Esophagus squamous epithelium (tissue), 5 donors: ENCODE results near the gene IMMP2L. TPM values are rescaled to one million over a fixed set of nuclear protein-coding genes. Genes with fewer than 3 reads are reported as not detected.
A peak's percentile ranks its signal among the peaks of the same experiment; 100 is the strongest.

ENCODE experiments used
- DNase-seq: peaks from one replicate; lab custom pipeline; 2025; lab: John Stamatoyannopoulos, UW
- H3K27ac ChIP-seq, 4 donors: fragments of 200-600 bp; sonication (generic); one replicate each; pipeline ENCODE4 v1.5.1; 2016 to 2019; ENCODE audit warnings: mild to moderate bottlenecking in 1 of 4
- H3K27me3 ChIP-seq, 4 donors: fragments of 200-600 bp; sonication (generic); 1 replicate in 3 of 4; 2 replicates in 1 of 4; pipeline versions ENCODE4 v1.5.1 to v1.6.0; 2017 to 2021; ENCODE audit warnings: antibody characterized with exemption in 1 of 4
- H3K36me3 ChIP-seq, 3 donors: fragments of 200-600 bp; sonication (generic); one replicate each; pipeline ENCODE4 v1.5.1; 2016 to 2019
- H3K4me1 ChIP-seq, 3 donors: fragments of 200-600 bp; sonication (generic); one replicate each; pipeline ENCODE4 v1.5.1; 2017 to 2019
- H3K4me3 ChIP-seq, 4 donors: fragments of 200-600 bp; sonication (generic); 1 replicate in 3 of 4; 2 replicates in 1 of 4; pipeline ENCODE4 v1.5.1; 2016 to 2019; ENCODE audit warnings: mild to moderate bottlenecking in 2 of 4, moderate library complexity in 1 of 4
- H3K9me3 ChIP-seq, 3 donors: fragments of 200-600 bp; sonication (generic); one replicate each; pipeline ENCODE4 v1.5.1; 2016 to 2019
- POLR2A ChIP-seq, 4 donors: fragments of 450-650 bp; IDR thresholded peaks; one replicate each; pipeline ENCODE4 v1.6.1; 2017; ENCODE audit warnings: antibody characterized with exemption in 4 of 4, mild to moderate bottlenecking in 4 of 4, moderate library complexity in 3 of 4
- WGBS, 2 donors: methylation state at CpG; one replicate each; pipeline ENCODE4 v1.1.5; 2018; 5-methylcytosine and 5-hydroxymethylcytosine counted together
- intact Hi-C: fragments of 100-400 bp; cut with DNase I; formaldehyde crosslinking; loops from one replicate; pipeline ENCODE4 v1.15.0; 2022
- total RNA-seq, 4 donors: library from RNA; depleted of rRNA; stranded (reverse); fragments of >200 nt; gene quantifications; one replicate each; pipeline ENCODE4 v1.1.0, GENCODE V29; 2016
- TF ChIP-seq, protein P1 (sequence below), 6 experiments: fragments of 450-650 bp in 4 of 6; fragments of 200-600 bp in 2 of 6; sonication (generic) in 2 of 6; IDR thresholded peaks; one replicate each; pipeline ENCODE4 v1.5.1; 2016 to 2019; ENCODE audit warnings: antibody characterized with exemption in 6 of 6, mild to moderate bottlenecking in 4 of 6, moderate library complexity in 4 of 6
- donor health status: DM: yes; HTN: yes; CAD: no.

The IMMP2L gene
- total RNA-seq, 4 donors from 2014 or later, result 1.6 to 21.7 (median 5.4) TPM

DNA sequence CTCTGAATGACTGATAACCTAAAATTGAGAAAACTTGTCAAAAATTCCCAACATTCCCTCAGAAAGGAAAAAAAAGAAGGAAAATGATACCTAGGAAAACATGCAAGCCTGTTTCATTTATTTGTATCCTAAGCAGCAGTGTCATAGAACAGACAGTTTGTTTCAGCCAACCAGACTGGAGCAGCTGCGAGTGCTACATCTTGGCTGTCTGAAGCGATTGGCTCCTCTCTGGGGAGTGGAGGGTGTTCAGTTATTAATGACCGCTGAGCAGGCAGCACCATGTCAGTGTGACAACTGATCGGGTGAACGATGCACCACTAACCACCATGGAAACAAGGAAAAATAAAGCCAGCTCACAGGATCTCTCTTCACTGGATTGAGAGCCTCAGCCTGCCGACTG is 471.4 kb downstream of the IMMP2L start, which contains the start of gene LRRN3:
LRRN3 (plus strand) TSS at position 282 of the 400 bp plus-strand sequence. CDS start 31,646 bp downstream, outside the sequence.
- Histone ChIP-seq H3K4me1 (peaks cover 0 to 11% (median 0%) of the 10 kb centered on the region in 3 donors), H3K36me3 (no peaks in the 10 kb centered on the region), H3K27me3 (no peaks in the 10 kb centered on the region), H3K9me3 (no peaks in the 10 kb centered on the region), H3K4me3 (peak within 1 kb of the TSS in 3 of 4 donors; percentile 23 to 47 (median 29)), H3K27ac (no peak within 1 kb of the TSS)
- intact Hi-C loops, result loop anchor here (5.0 kb wide), 1 partner anchor 396 kb away; no protein-coding TSS in a partner anchor
- no peak for DNase-seq
- 50 to 60% methylated on average over 6 of the region's 6 CpGs for WGBS, 2 donors
- no peak for TF ChIP-seq POLR2A (IDR thresholded peaks at IDR 0.05)
- TF ChIP-seq, protein P1, sequence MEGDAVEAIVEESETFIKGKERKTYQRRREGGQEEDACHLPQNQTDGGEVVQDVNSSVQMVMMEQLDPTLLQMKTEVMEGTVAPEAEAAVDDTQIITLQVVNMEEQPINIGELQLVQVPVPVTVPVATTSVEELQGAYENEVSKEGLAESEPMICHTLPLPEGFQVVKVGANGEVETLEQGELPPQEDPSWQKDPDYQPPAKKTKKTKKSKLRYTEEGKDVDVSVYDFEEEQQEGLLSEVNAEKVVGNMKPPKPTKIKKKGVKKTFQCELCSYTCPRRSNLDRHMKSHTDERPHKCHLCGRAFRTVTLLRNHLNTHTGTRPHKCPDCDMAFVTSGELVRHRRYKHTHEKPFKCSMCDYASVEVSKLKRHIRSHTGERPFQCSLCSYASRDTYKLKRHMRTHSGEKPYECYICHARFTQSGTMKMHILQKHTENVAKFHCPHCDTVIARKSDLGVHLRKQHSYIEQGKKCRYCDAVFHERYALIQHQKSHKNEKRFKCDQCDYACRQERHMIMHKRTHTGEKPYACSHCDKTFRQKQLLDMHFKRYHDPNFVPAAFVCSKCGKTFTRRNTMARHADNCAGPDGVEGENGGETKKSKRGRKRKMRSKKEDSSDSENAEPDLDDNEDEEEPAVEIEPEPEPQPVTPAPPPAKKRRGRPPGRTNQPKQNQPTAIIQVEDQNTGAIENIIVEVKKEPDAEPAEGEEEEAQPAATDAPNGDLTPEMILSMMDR (IDR thresholded peaks at IDR 0.05), result no peak

DNA sequence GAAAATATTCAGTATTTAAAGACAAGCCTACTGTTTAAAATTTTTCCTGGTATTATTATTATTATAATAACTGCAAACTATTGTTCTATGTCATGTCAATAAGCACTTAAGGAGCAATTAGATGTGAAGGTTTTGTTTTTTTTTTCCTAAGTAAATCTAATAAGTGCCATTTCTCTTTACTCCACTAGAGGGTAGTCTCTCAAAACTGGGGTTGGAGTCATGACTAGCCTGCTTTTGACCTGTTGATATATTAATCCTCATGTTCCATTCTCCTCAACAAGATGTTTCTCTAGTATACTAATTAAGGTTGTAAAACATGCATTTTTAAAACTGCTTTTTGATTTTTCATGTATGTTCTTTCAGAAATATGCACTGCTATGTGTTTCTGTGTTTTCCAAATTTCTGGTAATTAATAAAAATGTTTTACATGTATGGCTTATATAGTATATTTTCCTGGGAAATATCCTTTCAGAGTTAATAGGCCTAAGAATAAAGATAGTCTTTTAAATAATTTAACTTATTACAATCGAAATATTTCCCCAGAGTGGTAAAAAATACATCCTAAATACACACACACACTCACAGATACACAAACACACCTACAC is 472.4 kb downstream of the IMMP2L start:
- TF ChIP-seq, protein P1 (IDR thresholded peaks at IDR 0.05), result peak in 5 of 6 experiments; percentile 53 to 76 (median 59)
- TF ChIP-seq POLR2A (IDR thresholded peaks at IDR 0.05), result no peak
- H3K27ac ChIP-seq, result no peak overlapping the region
- no peak for DNase-seq
- H3K36me3 ChIP-seq, result no peaks in the 10 kb centered on the region
- 21 to 29% methylated on average over 1 of the region's 1 CpG for WGBS, 2 donors
- H3K27me3 ChIP-seq, result no peaks in the 10 kb centered on the region
- H3K9me3 ChIP-seq, result no peaks in the 10 kb centered on the region
- intact Hi-C loops, result loop anchor here (5.0 kb wide), 1 partner anchor 397 kb away; no protein-coding TSS in a partner anchor
- H3K4me1 ChIP-seq, result peaks cover 0 to 11% (median 0%) of the 10 kb centered on the region in 3 donors
- H3K4me3 ChIP-seq, result no peak overlapping the region

DNA sequence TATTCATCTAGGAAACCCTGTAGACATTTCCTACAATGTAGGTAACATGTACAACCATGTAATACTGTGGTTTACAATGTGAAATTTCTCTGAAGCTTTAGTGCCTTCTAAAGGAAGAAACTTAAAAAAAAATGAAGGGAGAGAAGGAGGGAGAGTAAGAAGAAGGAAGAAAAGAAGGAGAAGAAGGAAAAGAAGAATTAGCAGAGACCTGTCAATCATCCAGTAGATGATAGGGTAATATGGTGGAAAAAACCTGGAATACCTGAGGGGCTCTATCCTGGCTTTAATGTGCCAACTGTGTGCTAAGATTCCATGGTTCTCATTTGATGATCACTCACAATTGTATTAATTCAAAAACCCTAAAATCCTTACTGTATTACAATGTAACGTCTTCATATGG is 474.0 kb downstream of the IMMP2L start:
- Histone ChIP-seq H3K27ac (no peak overlapping the region), H3K4me3 (no peak overlapping the region), H3K4me1 (peaks cover 0 to 18% (median 0%) of the 10 kb centered on the region in 3 donors), H3K9me3 (no peaks in the 10 kb centered on the region), H3K36me3 (no peaks in the 10 kb centered on the region), H3K27me3 (no peaks in the 10 kb centered on the region)
- WGBS, 2 donors, result 91 to 92% methylated on average over 1 of the region's 1 CpG
- TF ChIP-seq, protein P1 (IDR thresholded peaks at IDR 0.05), result no peak
- no peak for TF ChIP-seq POLR2A (IDR thresholded peaks at IDR 0.05)
- intact Hi-C loops, result no loop called here
- DNase-seq, result no peak

DNA sequence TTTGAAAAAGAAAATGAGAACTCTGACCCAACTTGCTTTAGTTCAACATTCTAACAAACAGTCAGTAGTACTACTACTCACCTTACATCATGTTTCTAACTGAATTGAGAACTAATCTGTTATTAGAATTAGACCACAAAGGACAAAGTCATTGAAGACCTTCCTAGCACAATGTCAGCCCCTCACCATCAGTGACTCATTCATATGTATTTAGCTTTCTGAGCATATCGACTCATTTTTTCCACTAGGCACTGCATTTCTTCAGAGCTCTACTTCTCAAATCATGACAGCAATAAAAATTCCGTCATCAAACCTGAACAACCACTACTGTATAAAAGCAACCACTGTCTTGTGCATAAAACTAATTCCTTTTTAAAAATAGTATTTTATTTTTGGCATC is 475.8 kb downstream of the IMMP2L start:
- no peak for DNase-seq
- peaks cover 0 to 13% (median 0%) of the 10 kb centered on the region in 3 donors for H3K4me1 ChIP-seq
- H3K9me3 ChIP-seq, result no peaks in the 10 kb centered on the region
- no peak overlapping the region for H3K4me3 ChIP-seq
- 80% methylated on average over 2 of the region's 2 CpGs for WGBS, 2 donors
- no peak overlapping the region for H3K27ac ChIP-seq
- TF ChIP-seq, protein P1 (IDR thresholded peaks at IDR 0.05), result no peak
- intact Hi-C loops, result no loop called here
- no peaks in the 10 kb centered on the region for H3K36me3 ChIP-seq
- no peaks in the 10 kb centered on the region for H3K27me3 ChIP-seq

DNA sequence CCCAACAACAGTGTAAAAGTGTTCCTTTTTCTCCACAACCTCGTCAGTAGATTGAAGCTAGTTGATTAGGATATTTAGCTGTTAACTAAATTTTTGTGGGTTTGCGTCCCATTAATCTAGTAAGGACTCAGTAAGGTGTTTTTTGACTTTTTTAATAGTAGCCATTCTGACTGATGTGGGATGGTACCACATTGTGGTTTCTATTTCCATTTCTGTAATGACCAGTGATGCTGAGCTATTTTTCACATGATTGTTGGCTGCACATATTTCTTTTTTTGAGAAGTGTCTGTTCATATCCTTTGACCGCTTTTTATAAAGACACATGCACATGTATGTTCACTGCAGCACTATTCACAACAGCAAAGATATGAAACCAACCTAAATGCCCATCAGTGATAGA is 476.9 kb downstream of the IMMP2L start:
- no peak for DNase-seq
- intact Hi-C loops, result no loop called here
- no peaks in the 10 kb centered on the region for H3K36me3 ChIP-seq
- H3K4me3 ChIP-seq, result no peak overlapping the region
- peaks cover 0 to 11% (median 0%) of the 10 kb centered on the region in 3 donors for H3K4me1 ChIP-seq
- no peak for TF ChIP-seq POLR2A (IDR thresholded peaks at IDR 0.05)
- TF ChIP-seq, protein P1 (IDR thresholded peaks at IDR 0.05), result no peak
- no peak overlapping the region for H3K27ac ChIP-seq
- 84 to 93% methylated on average over 3 of the region's 3 CpGs for WGBS, 2 donors
- H3K9me3 ChIP-seq, result no peaks in the 10 kb centered on the region
- no peaks in the 10 kb centered on the region for H3K27me3 ChIP-seq
